Skeletal muscle tissue (tissue), 4 donors: ENCODE measurements around the gene CDKN2AIP. TPM values are rescaled to one million over a fixed set of nuclear protein-coding genes. Genes with fewer than 3 reads are reported as not detected.

ENCODE experiments used
- H3K27ac ChIP-seq: one replicate; pipeline ENCODE4 v1.7.0; 2013; ENCODE audit warnings: mild to moderate bottlenecking, low read depth, low read length, inconsistent platforms
- H3K27me3 ChIP-seq, 3 donors: one replicate each; pipeline ENCODE4 v1.7.0; 2013; ENCODE audit warnings: low read length in 3 of 3; ENCODE audit not compliant: control insufficient read depth in 3 of 3, insufficient read depth in 3 of 3
- H3K36me3 ChIP-seq, 3 donors: one replicate each; pipeline ENCODE4 v1.7.0; 2013; ENCODE audit warnings: low read length in 3 of 3; ENCODE audit not compliant: control insufficient read depth in 3 of 3, insufficient read depth in 3 of 3
- H3K4me1 ChIP-seq, 3 donors: one replicate each; pipeline ENCODE4 v1.7.0; 2013; ENCODE audit warnings: low read length in 3 of 3, mild to moderate bottlenecking in 3 of 3; ENCODE audit not compliant: control insufficient read depth in 3 of 3, insufficient read depth in 3 of 3
- H3K4me3 ChIP-seq, 3 donors: one replicate each; pipeline ENCODE4 v1.7.0; 2013; ENCODE audit warnings: low read length in 3 of 3
- H3K9ac ChIP-seq, 3 donors: one replicate each; pipeline ENCODE4 v1.7.0; 2013; ENCODE audit warnings: low read length in 3 of 3, mild to moderate bottlenecking in 3 of 3, moderate library complexity in 2 of 3, low read depth in 1 of 3
- H3K9me3 ChIP-seq, 3 donors: one replicate each; pipeline ENCODE4 v1.7.0; 2013; ENCODE audit warnings: low read length in 3 of 3; ENCODE audit not compliant: control insufficient read depth in 3 of 3
- total RNA-seq: library from RNA; depleted of rRNA; stranded (reverse); fragments of >200 nt; gene quantifications from one replicate; pipeline ENCODE4 v1.2.3, GENCODE V29; 2014
- donor health status: Osteomylitis.

Gene CDKN2AIP
- total RNA-seq, 1 donor from 2014 or later: 7.3 TPM

- no peaks in the 10 kb centered on the region for H3K27me3 ChIP-seq
- H3K4me1 ChIP-seq: no peaks in the 10 kb centered on the region
- no peak overlapping the region for H3K9ac ChIP-seq
- H3K36me3 ChIP-seq: no peaks in the 10 kb centered on the region
- no peak overlapping the region for H3K27ac ChIP-seq
- H3K4me3 ChIP-seq: no peak overlapping the region
- no peaks in the 10 kb centered on the region for H3K9me3 ChIP-seq
Observed at GRCh38 chr4:183412821-183413220, 31.6 kb upstream of the CDKN2AIP start.

DNA sequence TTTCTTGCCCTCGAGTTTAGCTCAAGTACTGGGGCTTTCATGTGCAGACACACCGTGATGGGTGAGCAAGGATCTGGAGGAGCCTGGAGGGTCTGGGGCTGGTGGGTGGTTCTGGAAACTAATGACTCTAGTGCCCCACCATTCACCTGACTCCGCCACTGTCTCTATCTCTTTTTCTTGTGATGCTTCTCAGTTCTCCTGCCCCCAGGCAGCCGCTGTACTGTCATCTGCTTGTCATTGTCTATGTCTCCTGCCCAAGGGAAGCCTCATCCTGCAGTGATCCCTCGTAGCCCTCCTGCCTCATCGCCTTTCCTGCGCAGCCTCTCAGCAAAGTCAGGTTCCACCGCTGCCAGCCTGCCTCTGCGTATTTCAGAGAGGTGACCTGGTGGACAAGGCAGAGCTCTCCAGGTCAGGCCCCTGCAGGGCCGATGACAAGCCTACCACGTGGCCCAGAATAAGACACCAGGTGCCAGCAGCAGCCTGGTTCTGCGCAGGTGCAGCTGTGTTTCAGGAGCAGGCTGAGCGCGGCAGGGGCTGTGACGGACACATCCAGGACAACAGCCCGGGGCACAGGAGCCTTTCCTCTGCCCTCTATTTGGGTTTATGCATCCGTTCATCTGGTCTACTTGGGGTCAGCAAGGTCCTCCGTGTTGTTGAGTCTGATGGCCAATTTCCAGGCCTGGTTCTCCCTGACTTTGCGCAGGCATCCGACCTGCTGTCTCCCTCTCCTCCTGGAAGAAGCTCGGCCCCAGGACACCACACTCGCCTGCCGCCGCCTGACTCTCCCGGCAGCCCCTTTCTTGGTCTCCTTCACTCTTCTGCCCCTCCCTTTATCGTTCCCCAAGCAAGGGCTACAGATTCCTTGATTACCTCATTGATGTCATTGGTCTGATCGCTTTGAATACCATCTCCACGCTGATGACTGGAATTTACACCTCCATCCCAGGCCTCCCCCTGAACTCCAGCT is 30.9 kb upstream of the CDKN2AIP start:
- H3K9me3 ChIP-seq: no peaks in the 10 kb centered on the region
- no peak overlapping the region for H3K27ac ChIP-seq

DNA sequence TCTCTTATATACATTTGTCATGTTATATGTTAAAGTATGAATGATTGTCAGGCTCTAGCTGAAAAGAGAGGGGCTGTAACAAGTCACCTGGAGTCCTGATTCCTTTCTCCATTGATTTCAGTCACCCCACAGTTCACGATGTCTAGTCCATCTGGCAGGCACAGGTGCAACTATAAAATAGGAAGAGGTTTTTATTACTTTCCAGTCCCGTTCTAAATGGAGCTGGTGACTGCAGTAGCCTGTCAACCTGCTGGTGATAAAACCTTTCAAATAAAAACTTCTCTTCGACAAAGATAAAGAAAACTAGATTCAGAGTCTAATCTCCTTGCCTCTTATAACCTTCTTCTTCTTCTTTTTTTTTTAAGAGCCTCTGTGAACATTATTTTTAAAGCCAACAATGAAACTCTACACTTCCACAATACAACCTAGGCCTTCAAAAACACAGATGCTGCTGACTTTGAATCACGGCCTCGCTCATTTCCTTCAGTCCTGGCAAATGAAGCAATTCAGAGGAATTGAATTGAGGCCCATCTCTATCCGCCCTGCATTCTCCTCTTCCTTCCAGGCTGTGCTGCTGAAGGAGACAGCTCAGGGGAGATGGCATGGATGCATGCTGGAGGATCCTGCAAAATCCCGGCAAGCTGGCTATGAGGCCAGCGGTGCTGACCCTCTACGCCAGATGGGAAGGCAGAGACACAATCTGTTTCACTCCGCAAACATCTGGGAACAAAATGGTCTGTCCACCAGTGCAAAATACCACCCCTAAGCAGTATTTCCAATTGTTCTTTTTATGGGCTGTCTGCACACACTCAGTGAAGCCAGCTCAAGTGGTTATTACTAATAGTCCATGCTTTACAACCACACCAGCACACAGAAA is 27.3 kb upstream of the CDKN2AIP start:
- Histone ChIP-seq H3K4me1 (no peaks in the 10 kb centered on the region), H3K27ac (no peak overlapping the region), H3K9ac (no peak overlapping the region), H3K4me3 (no peak overlapping the region), H3K27me3 (peaks cover 0 to 3% (median 0%) of the 10 kb centered on the region in 3 donors), H3K36me3 (no peaks in the 10 kb centered on the region), H3K9me3 (no peaks in the 10 kb centered on the region)

More for the DNA sequence above, 30.9 kb upstream of the CDKN2AIP start:
- Histone ChIP-seq H3K4me1 (no peaks in the 10 kb centered on the region), H3K9ac (no peak overlapping the region), H3K4me3 (no peak overlapping the region), H3K27me3 (no peaks in the 10 kb centered on the region), H3K36me3 (no peaks in the 10 kb centered on the region)

DNA sequence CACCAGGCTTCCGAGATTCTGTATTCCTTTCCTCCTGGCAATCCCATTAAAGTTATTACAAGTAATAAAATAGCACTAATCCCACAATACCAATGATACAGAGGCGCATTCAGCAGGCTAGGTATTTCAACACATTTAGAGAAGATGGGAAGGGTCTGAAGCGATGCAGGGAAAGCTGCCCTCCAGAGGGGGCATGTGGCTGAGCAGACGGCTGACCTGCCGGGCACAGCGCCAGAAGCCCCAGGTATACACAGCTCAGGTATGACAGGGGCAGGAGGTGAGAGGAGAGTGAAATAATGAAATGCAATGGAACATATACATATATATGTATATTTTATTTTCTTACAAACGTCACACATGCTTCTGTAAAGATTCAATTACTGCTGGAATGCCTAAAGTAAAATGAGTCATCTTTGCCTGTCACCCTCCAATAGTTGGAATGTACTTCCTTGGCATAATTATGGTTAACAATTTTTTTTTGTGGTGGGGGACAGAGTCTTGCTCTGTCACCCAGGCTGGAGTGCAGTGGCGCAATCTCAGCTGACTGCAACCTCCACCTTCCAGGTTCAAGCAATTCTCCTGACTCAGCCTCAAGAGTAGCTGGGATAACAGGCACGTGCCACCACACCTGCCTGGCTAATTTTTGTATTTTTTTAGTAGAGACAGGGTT is 21.3 kb upstream of the CDKN2AIP start:
- peaks cover 0 to 3% (median 0%) of the 10 kb centered on the region in 3 donors for H3K27me3 ChIP-seq
- no peaks in the 10 kb centered on the region for H3K4me1 ChIP-seq
- H3K9me3 ChIP-seq: no peaks in the 10 kb centered on the region
- no peak overlapping the region for H3K4me3 ChIP-seq
- H3K9ac ChIP-seq: no peak overlapping the region
- no peak overlapping the region for H3K27ac ChIP-seq
- H3K36me3 ChIP-seq: no peaks in the 10 kb centered on the region

- no peak overlapping the region for H3K4me3 ChIP-seq
Observed at GRCh38 chr4:183424109-183424744, 20.2 kb upstream of the CDKN2AIP start.

GRCh38 chr4:183426507-183426906 is 17.9 kb upstream of the CDKN2AIP start:
- no peak overlapping the region for H3K27ac ChIP-seq
- H3K9me3 ChIP-seq: no peaks in the 10 kb centered on the region

More at GRCh38 chr4:183424109-183424744, 20.2 kb upstream of the CDKN2AIP start:
- Histone ChIP-seq H3K27me3 (no peaks in the 10 kb centered on the region), H3K4me1 (no peaks in the 10 kb centered on the region), H3K36me3 (no peaks in the 10 kb centered on the region), H3K27ac (no peak overlapping the region), H3K9me3 (no peaks in the 10 kb centered on the region), H3K9ac (no peak overlapping the region)

GRCh38 chr4:183429489-183429888 is 14.9 kb upstream of the CDKN2AIP start:
- H3K9ac ChIP-seq: no peak overlapping the region
- H3K4me3 ChIP-seq: no peak overlapping the region
- no peaks in the 10 kb centered on the region for H3K4me1 ChIP-seq
- H3K27ac ChIP-seq: no peak overlapping the region
- no peaks in the 10 kb centered on the region for H3K9me3 ChIP-seq
- H3K36me3 ChIP-seq: no peaks in the 10 kb centered on the region
- no peaks in the 10 kb centered on the region for H3K27me3 ChIP-seq

More at GRCh38 chr4:183426507-183426906, 17.9 kb upstream of the CDKN2AIP start:
- Histone ChIP-seq H3K36me3 (no peaks in the 10 kb centered on the region), H3K4me3 (no peak overlapping the region), H3K4me1 (no peaks in the 10 kb centered on the region), H3K27me3 (no peaks in the 10 kb centered on the region), H3K9ac (no peak overlapping the region)

GRCh38 chr4:183430317-183430993 is 14.0 kb upstream of the CDKN2AIP start:
- Histone ChIP-seq H3K27ac (no peak overlapping the region), H3K4me3 (no peak overlapping the region)

GRCh38 chr4:183430994-183431347 is 13.5 kb upstream of the CDKN2AIP start:
- Histone ChIP-seq H3K4me3 (no peak overlapping the region), H3K4me1 (no peaks in the 10 kb centered on the region), H3K9me3 (no peaks in the 10 kb centered on the region), H3K9ac (no peak overlapping the region), H3K27me3 (no peaks in the 10 kb centered on the region), H3K36me3 (no peaks in the 10 kb centered on the region), H3K27ac (no peak overlapping the region)

More at GRCh38 chr4:183430317-183430993, 14.0 kb upstream of the CDKN2AIP start:
- Histone ChIP-seq H3K4me1 (no peaks in the 10 kb centered on the region), H3K9me3 (no peaks in the 10 kb centered on the region), H3K9ac (no peak overlapping the region), H3K27me3 (no peaks in the 10 kb centered on the region), H3K36me3 (no peaks in the 10 kb centered on the region)
